Measurements from ENCODE around the gene COL23A1. TPM values are rescaled to one million over a fixed set of nuclear protein-coding genes. Genes with fewer than 3 reads are reported as not detected.

The COL23A1 gene
- total RNA-seq, 1 experiment from 2014 or later: 5.7 TPM

GRCh38 chr5:178292826-178293205 is 297.4 kb downstream of the COL23A1 start:
- Histone ChIP-seq H3K4me2 (ENCODE audit: low read depth, low read length, poor library complexity, severe bottlenecking) (no peak overlapping the region), H4K20me1 (ENCODE audit: insufficient read depth, low read depth, low read length) (no peaks in the 10 kb centered on the region), H3K27me3 (ENCODE audit: low read length) (no peaks in the 10 kb centered on the region), H3K4me1 (ENCODE audit: low read length) (no peaks in the 10 kb centered on the region), H2AFZ (ENCODE audit: low read length) (no peak overlapping the region), H3K27ac (ENCODE audit: low read length) (no peak overlapping the region), H3K36me3 (ENCODE audit: insufficient read depth, low read length) (no peaks in the 10 kb centered on the region), H3K9me3 (ENCODE audit: low read length) (no peaks in the 10 kb centered on the region), H3K4me3 (ENCODE audit: low read length) (no peak overlapping the region), H3K9ac (ENCODE audit: low read length) (no peak overlapping the region), H3K9me2 (replicated peaks; ENCODE audit: insufficient read depth, low read length) (no peaks in the 10 kb centered on the region), H3K79me2 (ENCODE audit: low read length) (no peaks in the 10 kb centered on the region)
- DNase-seq: no peak

GRCh38 chr5:178291969-178292825 is 298.0 kb downstream of the COL23A1 start:
- Histone ChIP-seq H3K27ac (ENCODE audit: low read length) (no peak overlapping the region), H3K4me3 (ENCODE audit: low read length) (no peak overlapping the region), H3K4me2 (ENCODE audit: low read depth, low read length, poor library complexity, severe bottlenecking) (no peak overlapping the region), H4K20me1 (ENCODE audit: insufficient read depth, low read depth, low read length) (no peaks in the 10 kb centered on the region), H3K27me3 (ENCODE audit: low read length) (no peaks in the 10 kb centered on the region), H3K79me2 (ENCODE audit: low read length) (no peaks in the 10 kb centered on the region), H3K9me2 (replicated peaks; ENCODE audit: insufficient read depth, low read length) (no peaks in the 10 kb centered on the region), H3K9ac (ENCODE audit: low read length) (no peak overlapping the region), H2AFZ (ENCODE audit: low read length) (no peak overlapping the region), H3K4me1 (ENCODE audit: low read length) (no peaks in the 10 kb centered on the region), H3K9me3 (ENCODE audit: low read length) (no peaks in the 10 kb centered on the region), H3K36me3 (ENCODE audit: insufficient read depth, low read length) (no peaks in the 10 kb centered on the region)
- DNase-seq: no peak

- Histone ChIP-seq H3K4me3 (ENCODE audit: low read length) (no peak overlapping the region), H3K4me1 (ENCODE audit: low read length) (no peaks in the 10 kb centered on the region), H3K27me3 (ENCODE audit: low read length) (no peaks in the 10 kb centered on the region), H3K79me2 (ENCODE audit: low read length) (no peaks in the 10 kb centered on the region), H3K9me3 (ENCODE audit: low read length) (no peaks in the 10 kb centered on the region), H2AFZ (ENCODE audit: low read length) (no peak overlapping the region), H3K36me3 (ENCODE audit: insufficient read depth, low read length) (no peaks in the 10 kb centered on the region), H3K27ac (ENCODE audit: low read length) (no peak overlapping the region), H4K20me1 (ENCODE audit: insufficient read depth, low read depth, low read length) (no peaks in the 10 kb centered on the region), H3K9me2 (replicated peaks; ENCODE audit: insufficient read depth, low read length) (no peaks in the 10 kb centered on the region), H3K9ac (ENCODE audit: low read length) (no peak overlapping the region), H3K4me2 (ENCODE audit: low read depth, low read length, poor library complexity, severe bottlenecking) (no peak overlapping the region)
- DNase-seq: no peak
Observed at GRCh38 chr5:178291161-178291561, 299.0 kb downstream of the COL23A1 start.

GRCh38 chr5:178290376-178290775 is 299.8 kb downstream of the COL23A1 start:
- no peak for DNase-seq
- Histone ChIP-seq H2AFZ (ENCODE audit: low read length) (no peak overlapping the region), H3K27me3 (ENCODE audit: low read length) (no peaks in the 10 kb centered on the region), H4K20me1 (ENCODE audit: insufficient read depth, low read depth, low read length) (no peaks in the 10 kb centered on the region), H3K27ac (ENCODE audit: low read length) (no peak overlapping the region), H3K4me1 (ENCODE audit: low read length) (no peaks in the 10 kb centered on the region), H3K9me3 (ENCODE audit: low read length) (no peaks in the 10 kb centered on the region), H3K9me2 (replicated peaks; ENCODE audit: insufficient read depth, low read length) (no peaks in the 10 kb centered on the region), H3K4me2 (ENCODE audit: low read depth, low read length, poor library complexity, severe bottlenecking) (no peak overlapping the region), H3K79me2 (ENCODE audit: low read length) (no peaks in the 10 kb centered on the region), H3K4me3 (ENCODE audit: low read length) (no peak overlapping the region), H3K36me3 (ENCODE audit: insufficient read depth, low read length) (no peaks in the 10 kb centered on the region), H3K9ac (ENCODE audit: low read length) (no peak overlapping the region)

GRCh38 chr5:178289438-178289837 is 300.8 kb downstream of the COL23A1 start:
- no peak overlapping the region for H3K4me2 ChIP-seq (ENCODE audit: low read depth, low read length, poor library complexity, severe bottlenecking)
- H4K20me1 ChIP-seq (ENCODE audit: insufficient read depth, low read depth, low read length): no peaks in the 10 kb centered on the region
- no peaks in the 10 kb centered on the region for H3K36me3 ChIP-seq (ENCODE audit: insufficient read depth, low read length)
- H3K27ac ChIP-seq (ENCODE audit: low read length): no peak overlapping the region
- no peak for DNase-seq
- H3K9ac ChIP-seq (ENCODE audit: low read length): no peak overlapping the region
- no peaks in the 10 kb centered on the region for H3K4me1 ChIP-seq (ENCODE audit: low read length)
- H3K9me3 ChIP-seq (ENCODE audit: low read length): no peaks in the 10 kb centered on the region
- no peaks in the 10 kb centered on the region for H3K79me2 ChIP-seq (ENCODE audit: low read length)
- no peak overlapping the region for H3K4me3 ChIP-seq (ENCODE audit: low read length)
- no peaks in the 10 kb centered on the region for H3K27me3 ChIP-seq (ENCODE audit: low read length)
- H2AFZ ChIP-seq (ENCODE audit: low read length): no peak overlapping the region
- no peaks in the 10 kb centered on the region for H3K9me2 ChIP-seq (replicated peaks; ENCODE audit: insufficient read depth, low read length)

- Histone ChIP-seq H3K4me2 (ENCODE audit: low read depth, low read length, poor library complexity, severe bottlenecking) (no peak overlapping the region), H3K9ac (ENCODE audit: low read length) (no peak overlapping the region), H3K9me3 (ENCODE audit: low read length) (peaks cover 3% of the 10 kb centered on the region; the same call in 1 of the 2 replicates), H4K20me1 (ENCODE audit: insufficient read depth, low read depth, low read length) (no peaks in the 10 kb centered on the region), H3K4me3 (ENCODE audit: low read length) (no peak overlapping the region), H3K27ac (ENCODE audit: low read length) (no peak overlapping the region), H3K9me2 (replicated peaks; ENCODE audit: insufficient read depth, low read length) (no peaks in the 10 kb centered on the region), H3K4me1 (ENCODE audit: low read length) (no peaks in the 10 kb centered on the region), H3K79me2 (ENCODE audit: low read length) (no peaks in the 10 kb centered on the region), H2AFZ (ENCODE audit: low read length) (no peak overlapping the region), H3K36me3 (ENCODE audit: insufficient read depth, low read length) (no peaks in the 10 kb centered on the region), H3K27me3 (ENCODE audit: low read length) (no peaks in the 10 kb centered on the region)
- DNase-seq: no peak
Observed at GRCh38 chr5:178288401-178289368, 301.5 kb downstream of the COL23A1 start.

GRCh38 chr5:178287791-178288105 is 302.4 kb downstream of the COL23A1 start:
- H3K9me2 ChIP-seq (replicated peaks; ENCODE audit: insufficient read depth, low read length): no peaks in the 10 kb centered on the region
- H3K36me3 ChIP-seq (ENCODE audit: insufficient read depth, low read length): no peaks in the 10 kb centered on the region
- H3K9ac ChIP-seq (ENCODE audit: low read length): no peak overlapping the region
- no peak overlapping the region for H3K4me3 ChIP-seq (ENCODE audit: low read length)
- peaks cover 3% of the 10 kb centered on the region; the same call in 1 of the 2 replicates for H3K9me3 ChIP-seq (ENCODE audit: low read length)
- H3K4me2 ChIP-seq (ENCODE audit: low read depth, low read length, poor library complexity, severe bottlenecking): no peak overlapping the region
- no peaks in the 10 kb centered on the region for H3K79me2 ChIP-seq (ENCODE audit: low read length)
- no peak overlapping the region for H2AFZ ChIP-seq (ENCODE audit: low read length)
- no peak for DNase-seq
- H4K20me1 ChIP-seq (ENCODE audit: insufficient read depth, low read depth, low read length): no peaks in the 10 kb centered on the region
- no peaks in the 10 kb centered on the region for H3K4me1 ChIP-seq (ENCODE audit: low read length)
- H3K27ac ChIP-seq (ENCODE audit: low read length): no peak overlapping the region
- no peaks in the 10 kb centered on the region; the same call in 1 of the 2 replicates for H3K27me3 ChIP-seq (ENCODE audit: low read length)

GRCh38 chr5:178287091-178287790 is 303.0 kb downstream of the COL23A1 start:
- Histone ChIP-seq H3K4me3 (ENCODE audit: low read length) (no peak overlapping the region), H3K9me3 (ENCODE audit: low read length) (peaks cover 3% of the 10 kb centered on the region; the same call in 1 of the 2 replicates), H4K20me1 (ENCODE audit: insufficient read depth, low read depth, low read length) (no peaks in the 10 kb centered on the region), H3K27me3 (ENCODE audit: low read length) (no peaks in the 10 kb centered on the region; the same call in 1 of the 2 replicates), H3K36me3 (ENCODE audit: insufficient read depth, low read length) (no peaks in the 10 kb centered on the region), H3K9ac (ENCODE audit: low read length) (no peak overlapping the region), H2AFZ (ENCODE audit: low read length) (no peak overlapping the region), H3K4me2 (ENCODE audit: low read depth, low read length, poor library complexity, severe bottlenecking) (no peak overlapping the region), H3K27ac (ENCODE audit: low read length) (no peak overlapping the region), H3K79me2 (ENCODE audit: low read length) (no peaks in the 10 kb centered on the region), H3K4me1 (ENCODE audit: low read length) (no peaks in the 10 kb centered on the region), H3K9me2 (replicated peaks; ENCODE audit: insufficient read depth, low read length) (no peaks in the 10 kb centered on the region)
- DNase-seq: no peak
